Uterus (tissue), 4 donors: ENCODE measurements around the gene CBX8. TPM values are rescaled to one million over a fixed set of nuclear protein-coding genes. Genes with fewer than 3 reads are reported as not detected.

Experiments
- DNase-seq, 2 donors: peaks; one replicate each; pipeline ENCODE4 v3.0.0-alpha.2; 2019 to 2020
- H3K27ac ChIP-seq, 2 donors: fragments of 200-600 bp; sonication (generic); 1 replicate in 1 of 2; 2 replicates in 1 of 2; pipeline ENCODE4 v1.5.1; 2016 to 2018
- H3K27me3 ChIP-seq, 2 donors: fragments of 200-600 bp; sonication (generic); one replicate each; pipeline ENCODE4 v1.5.1; 2018 to 2019; ENCODE audit warnings: control low read depth in 1 of 2
- H3K36me3 ChIP-seq, 2 donors: fragments of 200-600 bp; sonication (generic); one replicate each; pipeline ENCODE4 v1.5.1; 2019; ENCODE audit warnings: control low read depth in 1 of 2
- H3K4me1 ChIP-seq, 2 donors: fragments of 200-600 bp; sonication (generic); one replicate each; pipeline ENCODE4 v1.5.1; 2018 to 2019; ENCODE audit warnings: control low read depth in 1 of 2
- H3K4me3 ChIP-seq, 2 donors: fragments of 200-600 bp; sonication (generic); 1 replicate in 1 of 2; 2 replicates in 1 of 2; pipeline ENCODE4 v1.5.1; 2018 to 2019; ENCODE audit warnings: mild to moderate bottlenecking in 1 of 2
- H3K9me3 ChIP-seq, 2 donors: fragments of 200-600 bp; sonication (generic); one replicate each; pipeline ENCODE4 v1.5.1; 2019; ENCODE audit warnings: control low read depth in 1 of 2
- POLR2A ChIP-seq, 2 donors: fragments of 450-650 bp; IDR thresholded peaks; one replicate each; pipeline ENCODE4 v1.6.1; 2016; ENCODE audit warnings: antibody characterized with exemption in 2 of 2, mild to moderate bottlenecking in 1 of 2, moderate library complexity in 1 of 2
- intact Hi-C: fragments of 100-400 bp; cut with DNase I; formaldehyde crosslinking; loops from one replicate; pipeline ENCODE4 v1.15.1; 2023; ENCODE audit warnings: low total_unique reads
- total RNA-seq, 4 donors: library from RNA; depleted of rRNA in 3 of 4; stranded (reverse); fragments of >200 nt in 3 of 4; gene quantifications; one replicate each; pipeline versions ENCODE4 v1.1.0 to v1.2.4, GENCODE V29; 2014 to 2023
- TF ChIP-seq, protein P1 (sequence below), 4 experiments: fragments of 200-600 bp in 2 of 4; fragments of 450-650 bp in 2 of 4; sonication (generic) in 2 of 4; IDR thresholded peaks; one replicate each; pipeline ENCODE4 v1.5.1; 2016 to 2019; ENCODE audit warnings: antibody characterized with exemption in 4 of 4, mild to moderate bottlenecking in 2 of 4, moderate library complexity in 1 of 4
- donor health status: DM: yes; HTN: yes; CAD: no.

CBX8 gene
- total RNA-seq, 4 donors from 2014 or later = 1.8 to 10.7 (median 2.6) TPM; not detected in 1

DNA sequence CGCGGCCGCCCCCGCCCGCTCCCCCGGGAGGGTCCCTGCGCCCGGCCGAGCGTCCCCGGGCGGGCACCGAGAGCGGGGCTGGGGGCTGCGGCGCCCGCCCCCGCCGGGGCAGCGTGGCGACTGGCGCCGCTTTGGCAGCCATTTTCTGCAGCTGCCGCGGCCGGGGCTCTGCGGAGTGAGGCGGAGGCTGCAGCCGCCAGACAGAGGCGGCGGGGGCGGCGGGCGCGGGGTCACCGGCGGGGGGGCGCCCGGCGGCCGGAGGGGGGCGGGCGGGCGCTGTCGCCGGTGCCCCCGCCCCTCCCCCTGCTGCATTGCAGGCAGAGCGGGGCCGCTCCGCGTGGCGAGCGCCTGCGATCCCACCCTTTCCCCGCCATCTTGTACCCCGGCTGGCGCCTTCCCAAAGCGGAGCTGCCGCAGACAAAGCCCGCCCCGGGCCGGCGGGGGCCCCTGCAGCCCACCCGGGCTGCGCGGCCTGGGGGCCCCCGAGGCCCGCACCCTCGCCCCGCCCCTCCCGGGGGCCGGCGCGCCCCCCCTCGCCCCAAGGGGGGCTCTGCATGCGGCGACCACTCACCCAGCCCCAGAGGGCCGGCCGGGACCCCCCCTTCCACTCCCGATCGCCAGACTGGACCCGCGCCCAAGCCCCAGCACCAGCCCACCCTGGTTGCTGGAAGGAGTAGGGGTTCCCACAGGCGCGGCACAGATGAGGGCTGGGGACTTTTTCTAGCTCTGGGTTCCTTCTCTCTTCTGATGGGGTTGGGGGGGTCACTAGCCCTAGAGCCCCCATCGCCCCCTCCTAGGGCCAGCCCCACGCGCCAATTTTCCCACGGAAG, 16.6 kb upstream of the CBX8 start:
- intact Hi-C loops = no loop called here
- Histone ChIP-seq H3K36me3 (no peaks in the 10 kb centered on the region), H3K27me3 (peaks cover 38 to 51% of the 10 kb centered on the region in 2 donors), H3K27ac (no peak overlapping the region), H3K4me3 (no peak overlapping the region), H3K9me3 (no peaks in the 10 kb centered on the region), H3K4me1 (peaks cover 0 to 34% of the 10 kb centered on the region in 2 donors)
- TF ChIP-seq, protein P1, sequence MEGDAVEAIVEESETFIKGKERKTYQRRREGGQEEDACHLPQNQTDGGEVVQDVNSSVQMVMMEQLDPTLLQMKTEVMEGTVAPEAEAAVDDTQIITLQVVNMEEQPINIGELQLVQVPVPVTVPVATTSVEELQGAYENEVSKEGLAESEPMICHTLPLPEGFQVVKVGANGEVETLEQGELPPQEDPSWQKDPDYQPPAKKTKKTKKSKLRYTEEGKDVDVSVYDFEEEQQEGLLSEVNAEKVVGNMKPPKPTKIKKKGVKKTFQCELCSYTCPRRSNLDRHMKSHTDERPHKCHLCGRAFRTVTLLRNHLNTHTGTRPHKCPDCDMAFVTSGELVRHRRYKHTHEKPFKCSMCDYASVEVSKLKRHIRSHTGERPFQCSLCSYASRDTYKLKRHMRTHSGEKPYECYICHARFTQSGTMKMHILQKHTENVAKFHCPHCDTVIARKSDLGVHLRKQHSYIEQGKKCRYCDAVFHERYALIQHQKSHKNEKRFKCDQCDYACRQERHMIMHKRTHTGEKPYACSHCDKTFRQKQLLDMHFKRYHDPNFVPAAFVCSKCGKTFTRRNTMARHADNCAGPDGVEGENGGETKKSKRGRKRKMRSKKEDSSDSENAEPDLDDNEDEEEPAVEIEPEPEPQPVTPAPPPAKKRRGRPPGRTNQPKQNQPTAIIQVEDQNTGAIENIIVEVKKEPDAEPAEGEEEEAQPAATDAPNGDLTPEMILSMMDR (IDR thresholded peaks at IDR 0.05) = no peak
- TF ChIP-seq POLR2A (IDR thresholded peaks at IDR 0.05) = no peak
- no peak for DNase-seq

- Histone ChIP-seq H3K4me1 (peaks cover 0 to 34% of the 10 kb centered on the region in 2 donors), H3K36me3 (no peaks in the 10 kb centered on the region), H3K4me3 (no peak overlapping the region), H3K9me3 (no peaks in the 10 kb centered on the region), H3K27me3 (peaks cover 47 to 60% of the 10 kb centered on the region in 2 donors), H3K27ac (no peak overlapping the region)
- DNase-seq = no peak
- no peak for TF ChIP-seq POLR2A (IDR thresholded peaks at IDR 0.05)
- TF ChIP-seq, protein P1 (IDR thresholded peaks at IDR 0.05) = no peak
- intact Hi-C loops = no loop called here
Measured at GRCh38 chr17:79812353-79813258, 15.7 kb upstream of the CBX8 start.

DNA sequence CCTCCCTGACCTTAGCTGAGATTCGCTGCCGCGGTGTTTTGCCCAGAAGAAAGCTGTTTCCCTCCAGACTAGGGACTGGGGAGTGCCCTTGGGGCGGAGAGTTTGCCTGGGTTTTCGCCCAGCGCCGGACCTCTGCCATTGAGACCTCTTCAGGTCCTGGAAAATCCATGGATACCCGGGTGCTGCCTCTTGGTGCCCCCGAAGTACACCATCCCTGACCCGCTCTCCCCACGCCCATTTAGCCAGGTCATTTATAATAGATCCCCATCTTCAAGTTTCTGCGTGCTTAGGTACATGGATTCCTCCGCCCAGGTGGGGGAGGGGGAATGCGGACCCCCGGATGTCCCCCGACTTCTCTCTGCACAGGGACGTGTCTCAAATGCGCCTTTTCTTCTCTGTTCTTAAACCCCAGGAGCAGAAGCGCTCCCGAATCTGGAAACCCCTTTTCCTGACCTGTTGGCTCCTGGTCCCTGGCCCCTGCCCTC, 15.0 kb upstream of the CBX8 start:
- intact Hi-C loops = no loop called here
- Histone ChIP-seq H3K9me3 (no peaks in the 10 kb centered on the region), H3K27me3 (peaks cover 47 to 64% of the 10 kb centered on the region in 2 donors), H3K4me3 (no peak overlapping the region), H3K36me3 (no peaks in the 10 kb centered on the region), H3K4me1 (peaks cover 0 to 34% of the 10 kb centered on the region in 2 donors), H3K27ac (no peak overlapping the region)
- DNase-seq = no peak
- TF ChIP-seq, protein P1 (IDR thresholded peaks at IDR 0.05) = no peak
- TF ChIP-seq POLR2A (IDR thresholded peaks at IDR 0.05) = no peak

DNA sequence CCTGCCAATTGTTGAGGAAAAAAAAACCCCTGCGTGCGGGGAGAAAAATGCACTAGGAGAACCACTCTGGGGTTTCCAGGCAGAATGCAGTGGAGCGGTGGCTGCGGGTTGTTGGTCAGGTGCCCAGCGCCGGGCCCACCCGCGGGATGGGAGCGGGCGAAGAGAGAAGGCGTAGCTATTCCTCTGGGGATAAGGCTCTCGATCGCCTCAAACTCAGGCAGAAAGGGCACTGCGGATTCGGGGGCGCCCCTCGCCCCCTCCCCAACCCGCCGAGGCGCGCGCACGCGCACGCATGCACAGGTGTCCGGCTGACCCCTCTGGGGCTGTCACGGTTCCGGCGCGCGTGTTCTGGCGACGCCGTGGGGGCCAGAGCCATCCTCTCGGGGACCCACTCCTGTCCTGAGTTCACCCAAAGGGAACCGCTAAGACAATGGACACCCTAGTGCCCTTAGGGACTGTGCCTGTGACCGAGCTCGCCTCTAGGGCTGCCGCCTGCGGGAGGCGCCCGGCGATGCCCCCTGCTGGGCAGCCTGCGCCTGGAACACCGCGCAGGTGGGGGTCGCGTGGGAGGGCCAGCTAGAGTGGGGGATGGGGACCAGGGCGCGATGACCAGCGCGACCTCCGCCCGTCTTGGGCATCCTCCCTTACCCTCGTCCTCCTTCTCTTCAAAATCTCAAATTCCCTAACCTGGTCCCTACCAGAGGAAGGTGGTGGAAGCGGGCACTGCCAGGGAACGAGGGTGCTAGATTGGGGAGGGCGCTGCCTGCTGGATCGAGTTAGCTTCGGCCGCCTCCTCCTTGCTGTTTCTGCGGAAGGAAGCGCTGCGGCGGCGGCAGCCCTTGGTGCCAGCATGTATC, 14.4 kb upstream of the CBX8 start:
- Histone ChIP-seq H3K27me3 (peaks cover 47 to 70% of the 10 kb centered on the region in 2 donors), H3K36me3 (no peaks in the 10 kb centered on the region), H3K9me3 (no peaks in the 10 kb centered on the region), H3K27ac (no peak overlapping the region), H3K4me1 (peaks cover 0 to 34% of the 10 kb centered on the region in 2 donors), H3K4me3 (no peak overlapping the region)
- TF ChIP-seq POLR2A (IDR thresholded peaks at IDR 0.05) = no peak
- TF ChIP-seq, protein P1 (IDR thresholded peaks at IDR 0.05) = peak in 3 of 4 experiments; percentile 18 to 28 (median 21)
- intact Hi-C loops = no loop called here
- DNase-seq = no peak
